SK-N-SH (cell line): ENCODE data around the gene USP15. TPM values are rescaled to one million over a fixed set of nuclear protein-coding genes. Genes with fewer than 3 reads are reported as not detected.

Source experiments
- CTCF ChIA-PET: fragments of 300-600, 350-600 bp; formaldehyde crosslinking; extraction: SDS; loops from one replicate; lab custom pipeline; 2021; lab: Yijun Ruan, JAX
- POLR2A ChIA-PET: fragments of 350-600 bp; sonication (Branson Sonifier 250); formaldehyde crosslinking; extraction: SDS; loops from one replicate; lab custom pipeline; 2020; ENCODE audit warnings: antibody characterized with exemption, inconsistent platforms; lab: Yijun Ruan, JAX
- DNase-seq: peaks from one replicate; pipeline ENCODE4 v3.0.0; 2012
- H2AFZ ChIP-seq: fragments of 200-600 bp; sonication (generic); 2 replicates; pipeline ENCODE4 v1.8.1; 2016; ENCODE audit warnings: antibody characterized with exemption, mild to moderate bottlenecking, low read depth
- H3F3A ChIP-seq: fragments of 200-600 bp; sonication (generic); replicated peaks from 2 replicates; pipeline ENCODE3; 2016; ENCODE audit warnings: antibody characterized with exemption, mild to moderate bottlenecking; ENCODE audit not compliant: insufficient read depth
- H3K27ac ChIP-seq, 2 experiments: fragments of 200-500 bp in 1 of 2; fragments of 200-600 bp in 1 of 2; sonication (Bioruptor generic) in 1 of 2; sonication (generic), shearing (Covaris generic) in 1 of 2; 2 replicates each; pipeline versions ENCODE4 v1.5.1 to v1.6.1; 2014 to 2016; ENCODE audit warnings: low read depth in 2 of 2, inconsistent platforms in 1 of 2, low read length in 1 of 2, mild to moderate bottlenecking in 1 of 2, mixed read lengths in 1 of 2
- H3K27me3 ChIP-seq: fragments of 200-600 bp; sonication (generic), shearing (Covaris generic); 2 replicates; pipeline ENCODE4 v1.6.1; 2016; ENCODE audit warnings: mixed run types; ENCODE audit not compliant: insufficient read depth
- H3K36me3 ChIP-seq, 2 experiments: fragments of 200-500 bp in 1 of 2; fragments of 200-600 bp in 1 of 2; sonication (Bioruptor generic) in 1 of 2; sonication (generic) in 1 of 2; replicated peaks in 1 of 2; 2 replicates each; pipeline versions ENCODE3 to v1.5.1; 2014 to 2016; ENCODE audit warnings: low read length in 1 of 2, mild to moderate bottlenecking in 1 of 2; ENCODE audit not compliant: insufficient read depth in 2 of 2, control insufficient read depth in 1 of 2
- H3K4me1 ChIP-seq, 2 experiments: fragments of 200-500 bp in 1 of 2; fragments of 200-600 bp in 1 of 2; sonication (Bioruptor generic) in 1 of 2; sonication (generic), shearing (Covaris generic) in 1 of 2; 2 replicates each; pipeline versions ENCODE4 v1.5.1 to v1.6.1; 2014 to 2016; ENCODE audit warnings: low read depth in 1 of 2, low read length in 1 of 2, mixed run types in 1 of 2; ENCODE audit not compliant: insufficient read depth in 2 of 2, control insufficient read depth in 1 of 2
- H3K4me2 ChIP-seq: fragments of 200-600 bp; sonication (generic), shearing (Covaris generic); 2 replicates; pipeline ENCODE4 v1.6.1; 2017; ENCODE audit warnings: mixed run types
- H3K4me3 ChIP-seq, 2 experiments: fragments of 200-500 bp in 1 of 2; fragments of 200-600 bp in 1 of 2; sonication (Bioruptor generic) in 1 of 2; sonication (generic), shearing (Covaris generic) in 1 of 2; 2 replicates each; pipeline versions ENCODE4 v1.5.1 to v1.8.1; 2014 to 2016; ENCODE audit warnings: low read depth in 2 of 2, inconsistent platforms in 1 of 2, low read length in 1 of 2, mild to moderate bottlenecking in 1 of 2, mixed read lengths in 1 of 2, moderate library complexity in 1 of 2
- H3K79me2 ChIP-seq: fragments of 200-600 bp; sonication (generic); 2 replicates; pipeline ENCODE4 v1.8.1; 2017; ENCODE audit warnings: mild to moderate bottlenecking; ENCODE audit not compliant: insufficient read depth
- H3K9ac ChIP-seq: fragments of 200-600 bp; sonication (generic); 2 replicates; pipeline ENCODE4 v1.6.1; 2017; ENCODE audit warnings: mixed run types
- H3K9me2 ChIP-seq: fragments of 200-600 bp; sonication (generic); 2 replicates; pipeline ENCODE4 v1.6.1; 2017; ENCODE audit warnings: mixed run types
- H3K9me3 ChIP-seq: fragments of 200-600 bp; sonication (generic); 2 replicates; pipeline ENCODE4 v1.6.1; 2017; ENCODE audit warnings: mixed run types, mild to moderate bottlenecking, moderate library complexity
- H4K20me1 ChIP-seq: fragments of 200-600 bp; sonication (generic); 2 replicates; pipeline ENCODE4 v1.6.1; 2017; ENCODE audit warnings: mild to moderate bottlenecking, mixed run types; ENCODE audit not compliant: insufficient read depth
- CHD2 ChIP-seq: fragments of 150-350 bp; IDR thresholded peaks from 2 replicates; pipeline ENCODE4 v1.6.1; 2018; ENCODE audit warnings: low read length; ENCODE audit not compliant: partially characterized antibody
- EP300 ChIP-seq, 2 experiments: IDR thresholded peaks; 2 replicates each; pipeline versions ENCODE4 v1.4.0 to v1.6.1; 2012; ENCODE audit warnings: borderline replicate concordance in 1 of 2, low read depth in 1 of 2, low read length in 1 of 2
- EZH2phosphoT487 ChIP-seq: fragments of 200-600 bp; sonication (generic); IDR thresholded peaks from 2 replicates; pipeline ENCODE4 v1.6.1; 2017; ENCODE audit warnings: low read depth, mixed run types, mild to moderate bottlenecking, antibody characterized with exemption, moderate library complexity, borderline replicate concordance
- FOXJ3 ChIP-seq: sonication (generic); formaldehyde crosslinking; IDR thresholded peaks from 2 replicates; pipeline ENCODE4 v1.5.1; 2020; ENCODE audit warnings: mild to moderate bottlenecking, missing genetic modification reagents
- MEF2A ChIP-seq: IDR thresholded peaks from 2 replicates; pipeline ENCODE4 v1.4.0; 2012; ENCODE audit warnings: low read depth, borderline replicate concordance
- NFIC ChIP-seq: IDR thresholded peaks from 2 replicates; pipeline ENCODE4 v1.4.0; 2012; ENCODE audit warnings: borderline replicate concordance
- RAD21 ChIP-seq: IDR thresholded peaks from 2 replicates; pipeline ENCODE4 v1.6.1; 2012; ENCODE audit warnings: mild to moderate bottlenecking, low read length
- RCOR1 ChIP-seq: fragments of 150-350 bp; IDR thresholded peaks from 2 replicates; pipeline ENCODE4 v1.6.1; 2017; ENCODE audit warnings: antibody characterized with exemption, low read length
- REST ChIP-seq: IDR thresholded peaks from 2 replicates; pipeline ENCODE4 v1.6.1; 2012; ENCODE audit warnings: mild to moderate bottlenecking, low read depth, low read length, moderate library complexity
- RXRA ChIP-seq: IDR thresholded peaks from 2 replicates; pipeline ENCODE4 v1.4.0; 2012; ENCODE audit warnings: low read depth, mild to moderate bottlenecking, borderline replicate concordance
- SIN3A ChIP-seq: IDR thresholded peaks from 2 replicates; pipeline ENCODE4 v1.6.1; 2012; ENCODE audit warnings: low read depth, mild to moderate bottlenecking, low read length, moderate library complexity, borderline replicate concordance
- TCF12 ChIP-seq: IDR thresholded peaks from 2 replicates; pipeline ENCODE4 v1.4.0; 2012
- TEAD4 ChIP-seq: IDR thresholded peaks from 2 replicates; pipeline ENCODE4 v1.4.0; 2012; ENCODE audit warnings: mild to moderate bottlenecking, borderline replicate concordance; ENCODE audit not compliant: insufficient read depth
- USF1 ChIP-seq: IDR thresholded peaks from 2 replicates; pipeline ENCODE4 v1.4.0; 2012; ENCODE audit warnings: low read depth, borderline replicate concordance
- WGBS: methylation state at CpG from one replicate; pipeline ENCODE4 v1.1.6; 2017; ENCODE audit warnings: low lambda C conversion rate; 5-methylcytosine and 5-hydroxymethylcytosine counted together
- polyA plus RNA-seq, 3 experiments: library from polyadenylated mRNA; depleted of rRNA; stranded (reverse); fragments of >200 nt; gene quantifications; 2 replicates each; pipeline ENCODE4 v1.2.3, GENCODE V29; 2012

Gene USP15
- polyA plus RNA-seq, 1 of the 3 experiments (the other 2 are of a cell fraction): 13.2 TPM

GRCh38 chr12:62247281-62248045 lies 12.7 kb upstream of the USP15 start:
- TF ChIP-seq REST: no peak
- TF ChIP-seq CHD2: no peak
- no peak for TF ChIP-seq USF1
- TF ChIP-seq NFIC: no peak
- no peak for TF ChIP-seq RAD21
- TF ChIP-seq TCF12: no peak
- TF ChIP-seq EP300 (IDR thresholded peaks at IDR 0.05; ENCODE audit: borderline replicate concordance in 1 of 2, low read depth in 1 of 2, low read length in 1 of 2): no peak
- TF ChIP-seq RXRA: no peak
- TF ChIP-seq FOXJ3: no peak
- no peak for TF ChIP-seq SIN3A
- no peak for TF ChIP-seq TEAD4
- no peak for TF ChIP-seq EZH2phosphoT487
- TF ChIP-seq MEF2A: no peak
- TF ChIP-seq RCOR1: no peak
- TF ChIP-seq, all 33 proteins: peak for 0
- no peaks in the 10 kb centered on the region for H3K27me3 ChIP-seq
- POLR2A ChIA-PET: interaction anchor here (1.7 kb wide), 1 partner anchor 12 kb away, joined by 3 read pairs; the partner anchor contains the start of gene USP15
- WGBS: 45% methylated on average over 3 of the region's 3 CpGs
- H3K79me2 ChIP-seq: no peaks in the 10 kb centered on the region
- H3K9ac ChIP-seq: no peak overlapping the region
- H3K4me2 ChIP-seq: no peak overlapping the region
- no peaks in the 10 kb centered on the region for H3K9me2 ChIP-seq
- no peaks in the 10 kb centered on the region for H3K36me3 ChIP-seq
- no peaks in the 10 kb centered on the region for H3F3A ChIP-seq
- no peak for DNase-seq
- H3K27ac ChIP-seq: no peak overlapping the region
- CTCF ChIA-PET: interaction anchor here (1.1 kb wide), 1 partner anchor 13 kb away, joined by 4 read pairs; the partner anchor contains the start of gene USP15
- H3K4me3 ChIP-seq: no peak overlapping the region
- no peaks in the 10 kb centered on the region for H4K20me1 ChIP-seq
- no peak overlapping the region for H2AFZ ChIP-seq
- H3K4me1 ChIP-seq: no peaks in the 10 kb centered on the region
- 0 out of 2 replicates have a peak, but pooled peaks cover 3% of the 10 kb centered on the region for H3K9me3 ChIP-seq
